K562 (cell line): ENCODE results near the gene RGS7BP. TPM values are rescaled to one million over a fixed set of nuclear protein-coding genes. Genes with fewer than 3 reads are reported as not detected.

Experiments
- ATAC-seq: fragments of 200-7000 bp; cut with Tn5 transposase; 3 replicates; pipeline ENCODE4 v1.9.1; 2020; ENCODE audit warnings: moderate library complexity
- BruUV-seq: library from RNA; stranded (reverse); fragments of 400-500 nt; replicated peaks from 2 replicates; lab custom pipeline; 2021; lab: Mats Ljungman, UMichigan
- CTCF ChIA-PET: fragments of 300-600 bp; formaldehyde crosslinking; extraction: SDS; loops from one replicate; lab custom pipeline; 2021; ENCODE audit warnings: low intra/inter-chr PET ratio; lab: Yijun Ruan, JAX
- POLR2A ChIA-PET: fragments of 300-600, 350-650 bp; sonication (Branson Sonifier 250); formaldehyde crosslinking; extraction: SDS; loops from one replicate; lab custom pipeline; 2021; ENCODE audit warnings: antibody characterized with exemption, inconsistent platforms; lab: Yijun Ruan, JAX
- DNase-seq, 4 experiments: peaks; one replicate each; pipeline versions ENCODE4 v3.0.0 to v3.0.0-alpha.2; 2011 to 2018; ENCODE audit warnings: low spot score in 3 of 4, mixed read lengths in 3 of 4; ENCODE audit errors: extremely low read depth in 1 of 4
- FAIRE-seq: peaks from 2 replicates; lab custom pipeline; 2011; peaks lifted over from hg19 to GRCh38; lab: Jason Lieb, UNC
- H2AFZ ChIP-seq: 2 replicates; pipeline ENCODE4 v1.6.0; 2011; ENCODE audit warnings: low read depth, low read length, control low read depth, inconsistent platforms
- H3K27ac ChIP-seq: fragments of 200-600 bp; 3 replicates; pipeline ENCODE4 v1.8.0; 2011; ENCODE audit warnings: low read depth, mild to moderate bottlenecking, control low read depth, inconsistent platforms, low read length, moderate library complexity, mixed read lengths; ENCODE audit errors: extremely low read depth
- H3K27me3 ChIP-seq, 2 experiments: fragments of 300-600 bp in 1 of 2; 2 replicates in 1 of 2; 3 replicates in 1 of 2; pipeline versions ENCODE4 v1.6.0 to v1.8.0; 2011; ENCODE audit warnings: inconsistent platforms in 2 of 2, low read length in 2 of 2, mild to moderate bottlenecking in 1 of 2, mixed read lengths in 1 of 2, moderate library complexity in 1 of 2; ENCODE audit not compliant: control insufficient read depth in 2 of 2, insufficient read depth in 2 of 2
- H3K36me3 ChIP-seq: fragments of 300-600 bp; 3 replicates; pipeline ENCODE4 v1.8.0; 2011; ENCODE audit warnings: mild to moderate bottlenecking, low read length, inconsistent platforms; ENCODE audit not compliant: control insufficient read depth, insufficient read depth
- H3K4me1 ChIP-seq, 2 experiments: fragments of 200-600 bp in 1 of 2; replicated peaks in 1 of 2; 2 replicates in 1 of 2; 3 replicates in 1 of 2; pipeline versions ENCODE4 v1.5.1 to v1.8.0; 2011; ENCODE audit warnings: inconsistent platforms in 2 of 2, low read length in 2 of 2, mild to moderate bottlenecking in 1 of 2, mixed read lengths in 1 of 2, moderate library complexity in 1 of 2; ENCODE audit not compliant: control insufficient read depth in 2 of 2, insufficient read depth in 2 of 2
- H3K4me2 ChIP-seq: 2 replicates; pipeline ENCODE4 v1.6.1; 2011; ENCODE audit warnings: low read length, control low read depth, inconsistent platforms, mixed read lengths; ENCODE audit not compliant: insufficient read depth
- H3K4me3 ChIP-seq: fragments of 200-600 bp; sonication (generic), shearing (Covaris generic); 2 replicates; pipeline ENCODE4 v1.5.1; 2016; ENCODE audit warnings: control low read depth, inconsistent platforms
- H3K79me2 ChIP-seq: fragments of 200-600 bp; 3 replicates; pipeline ENCODE4 v1.8.0; 2011; ENCODE audit warnings: low read length, inconsistent platforms; ENCODE audit not compliant: control insufficient read depth, insufficient read depth
- H3K9ac ChIP-seq, 2 experiments: 2 replicates each; pipeline versions ENCODE4 v1.6.0 to v1.6.1; 2011; ENCODE audit warnings: low read depth in 2 of 2, low read length in 2 of 2, control low read depth in 1 of 2, inconsistent platforms in 1 of 2, mild to moderate bottlenecking in 1 of 2, mixed read lengths in 1 of 2; ENCODE audit not compliant: insufficient read depth in 1 of 2
- H3K9me1 ChIP-seq: one replicate; pipeline ENCODE4 v1.6.0; 2011; ENCODE audit warnings: inconsistent platforms, mild to moderate bottlenecking, low read length, moderate library complexity; ENCODE audit not compliant: control insufficient read depth, insufficient read depth
- H3K9me3 ChIP-seq: replicated peaks from 2 replicates; pipeline ENCODE4 v1.5.1; 2011; ENCODE audit warnings: low read depth, low read length, inconsistent platforms; ENCODE audit not compliant: control insufficient read depth, insufficient read depth
- H4K20me1 ChIP-seq: replicated peaks from 2 replicates; pipeline ENCODE4 v1.6.1; 2011; ENCODE audit warnings: low read length, inconsistent platforms, mixed read lengths; ENCODE audit not compliant: control insufficient read depth, insufficient read depth
- CBX1 ChIP-seq: sonication (generic); IDR thresholded peaks from 2 replicates; pipeline ENCODE4 v1.6.1; 2016; ENCODE audit warnings: antibody characterized with exemption, low read depth, mild to moderate bottlenecking
- CREB1 ChIP-seq, 2 experiments: sonication (generic) in 1 of 2; formaldehyde crosslinking in 1 of 2; IDR thresholded peaks; 2 replicates each; pipeline versions ENCODE4 v1.6.1 to v1.8.0; 2012 to 2022; ENCODE audit warnings: inconsistent platforms in 1 of 2, mild to moderate bottlenecking in 1 of 2, missing genetic modification reagents in 1 of 2, moderate library complexity in 1 of 2
- CTBP1 ChIP-seq: fragments of 450-650 bp; IDR thresholded peaks from 2 replicates; pipeline ENCODE4 v1.6.1; 2016; ENCODE audit warnings: borderline replicate concordance
- JUNB ChIP-seq: fragments of 450-650 bp; formaldehyde crosslinking; conservative IDR thresholded peaks from 2 replicates; pipeline ENCODE4 v1.4.0; 2020; ENCODE audit warnings: mild to moderate bottlenecking
- KDM2B ChIP-seq: fragments of 250-450 bp; sonication (Bioruptor Pico); IDR thresholded peaks from 2 replicates; pipeline ENCODE4 v1.8.0; 2021; ENCODE audit warnings: mild to moderate bottlenecking, moderate library complexity
- NFATC3 ChIP-seq: fragments of 450-650 bp; IDR thresholded peaks from 2 replicates; pipeline ENCODE4 v1.6.1; 2017; ENCODE audit warnings: mild to moderate bottlenecking
- NRF1 ChIP-seq, 2 experiments: fragments of 450-650 bp; IDR thresholded peaks in 1 of 2; conservative IDR thresholded peaks in 1 of 2; 2 replicates each; pipeline ENCODE4 v1.6.1; 2014; ENCODE audit warnings: mild to moderate bottlenecking in 2 of 2
- ZNF407 ChIP-seq: fragments of 450-650 bp; IDR thresholded peaks from 2 replicates; pipeline ENCODE4 v1.6.1; 2016; ENCODE audit warnings: low read depth
- ZNF76 ChIP-seq: fragments of 250-450 bp; sonication (Bioruptor Pico); IDR thresholded peaks from 2 replicates; pipeline ENCODE4 v1.4.0; 2020; ENCODE audit warnings: mild to moderate bottlenecking, moderate library complexity, borderline replicate concordance
- WGBS: fragments of 100-300 bp; shearing (Covaris generic); methylation state at CpG from one replicate; pipeline ENCODE4 v1.1.6; 2016; ENCODE audit warnings: low coverage, mixed read lengths; ENCODE audit not compliant: insufficient coverage; ENCODE audit errors: missing lambda C conversion rate; 5-methylcytosine and 5-hydroxymethylcytosine counted together
- in situ Hi-C: fragments of 300-500 bp; cut with MboI; formaldehyde crosslinking; loops from 4 replicates; pipeline ENCODE4 v1.15.0; 2018; ENCODE audit warnings: inconsistent platforms, mixed read lengths
- intact Hi-C: fragments of 100-400 bp; cut with micrococcal nuclease; formaldehyde crosslinking; loops from 2 replicates; pipeline ENCODE4 v1.14.2; 2022
- polyA plus RNA-seq, 8 experiments: library from polyadenylated mRNA; depleted of rRNA in 4 of 8; stranded (reverse) in 5 of 8; unstranded in 3 of 8; fragments of >200 nt; fragmentation: Nextera tagmentation in 2 of 8; fragmentation: Illumina TruSeq in 1 of 8; extraction: Ambion mirVana in 2 of 8; extraction: Trizol in 1 of 8; gene quantifications; 2 replicates each; pipeline versions ENCODE4 v1.2.1 to v1.2.3, GENCODE V29; 2011 to 2014; ENCODE audit warnings: inconsistent platforms in 1 of 8, missing spikeins in 1 of 8
- total RNA-seq, 7 experiments: library from RNA; depleted of rRNA in 6 of 7; stranded (reverse); fragments of >200 nt in 6 of 7; fragmentation: Illumina TruSeq in 2 of 7; extraction: Trizol in 2 of 7; gene quantifications; 2 replicates each; pipeline versions ENCODE4 v1.2.1 to v1.2.3, GENCODE V29; 2011 to 2021; ENCODE audit warnings: low replicate concordance in 1 of 7
- TF ChIP-seq, protein P1 (sequence below): fragments of 450-650 bp; formaldehyde crosslinking; conservative IDR thresholded peaks from 2 replicates; pipeline ENCODE4 v1.4.0; 2022; ENCODE audit warnings: mild to moderate bottlenecking, missing genetic modification characterization

The RGS7BP gene
- total and polyA plus RNA-seq, 9 of the 15 experiments (the other 6 are each of a cell fraction or from before 2014, with no cell fraction given), result not detected

- no peak for TF ChIP-seq ZNF407
These were observed 93.4 kb downstream of the RGS7BP start (continued) for GRCh38 chr5:64599226-64599625.

DNA sequence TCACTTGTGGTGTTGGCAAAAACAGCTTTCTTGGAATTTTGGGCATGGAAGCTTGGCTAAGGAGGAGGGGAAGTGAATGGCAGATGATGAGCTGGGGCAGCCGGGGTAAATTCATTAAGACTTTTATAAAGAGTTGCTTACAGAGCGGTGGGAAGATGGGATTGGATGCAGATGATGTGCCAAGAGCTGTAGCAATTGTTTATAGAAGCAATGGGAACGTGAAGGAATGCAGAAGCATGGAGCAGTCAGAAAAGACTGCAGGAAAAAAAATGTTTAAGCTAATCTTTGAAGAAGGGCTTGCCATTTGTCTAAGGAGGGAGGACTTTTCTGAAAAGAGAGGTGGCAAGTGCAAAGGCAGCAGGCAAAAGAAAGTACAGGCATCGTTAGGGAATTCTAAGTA, 97.9 kb downstream of the RGS7BP start:
- H4K20me1 ChIP-seq, result no peaks in the 10 kb centered on the region
- no peaks in the 10 kb centered on the region for H3K36me3 ChIP-seq
- H3K27me3 ChIP-seq, result no peaks in the 10 kb centered on the region
- no peaks in the 10 kb centered on the region for H3K9me3 ChIP-seq
- H3K4me3 ChIP-seq, result no peak overlapping the region
- DNase-seq (no peak), FAIRE-seq (no peak)
- H3K79me2 ChIP-seq, result no peaks in the 10 kb centered on the region
- H3K4me1 ChIP-seq, result no peaks in the 10 kb centered on the region
- no peak overlapping the region for H2AFZ ChIP-seq
- in situ Hi-C loops (no loop called here), intact Hi-C loops (no loop called here)
- no peak overlapping the region for H3K27ac ChIP-seq
- ChIA-PET POLR2A (interaction anchor here (0.9 kb wide), 1 partner anchor 9 kb away, joined by 4 read pairs; no protein-coding TSS in a partner anchor), CTCF (no interaction called here)
- 0% methylated on average over 4 of the region's 4 CpGs for WGBS
- BruUV-seq, result no TSS peak
- no peaks in the 10 kb centered on the region for H3K9me1 ChIP-seq
- TF ChIP-seq NRF1 (conservative IDR thresholded peaks at IDR 0.05 in 1 of 2, IDR thresholded peaks at IDR 0.05 in 1 of 2) (no peak), JUNB (CRISPR knock-in tag) (no peak), CREB1 (IDR thresholded peaks at IDR 0.05) (no peak), CREB1 (CRISPR knock-in tag; IDR thresholded peaks at IDR 0.05) (no peak), KDM2B (CRISPR knock-in tag) (no peak), NFATC3 (no peak), CBX1 (no peak), ZNF76 (CRISPR knock-in tag) (no peak), CTBP1 (no peak)
- TF ChIP-seq, protein P1, sequence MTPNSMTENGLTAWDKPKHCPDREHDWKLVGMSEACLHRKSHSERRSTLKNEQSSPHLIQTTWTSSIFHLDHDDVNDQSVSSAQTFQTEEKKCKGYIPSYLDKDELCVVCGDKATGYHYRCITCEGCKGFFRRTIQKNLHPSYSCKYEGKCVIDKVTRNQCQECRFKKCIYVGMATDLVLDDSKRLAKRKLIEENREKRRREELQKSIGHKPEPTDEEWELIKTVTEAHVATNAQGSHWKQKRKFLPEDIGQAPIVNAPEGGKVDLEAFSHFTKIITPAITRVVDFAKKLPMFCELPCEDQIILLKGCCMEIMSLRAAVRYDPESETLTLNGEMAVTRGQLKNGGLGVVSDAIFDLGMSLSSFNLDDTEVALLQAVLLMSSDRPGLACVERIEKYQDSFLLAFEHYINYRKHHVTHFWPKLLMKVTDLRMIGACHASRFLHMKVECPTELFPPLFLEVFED (CRISPR knock-in tag), result no peak
- TF ChIP-seq, all 486 proteins: peak for 0
- no peak for ATAC-seq
- no peak overlapping the region for H3K4me2 ChIP-seq
- H3K9ac ChIP-seq, result no peak overlapping the region
